Mesodermal cell (in vitro differentiated cells): ENCODE results near the gene SSBP2.

Experiments used
- H3K27ac ChIP-seq: 2 replicates; pipeline ENCODE4 v1.7.0; 2013; ENCODE audit warnings: mild to moderate bottlenecking, low read depth, low read length, moderate library complexity; ENCODE audit not compliant: severe bottlenecking
- H3K36me3 ChIP-seq: 2 replicates; pipeline ENCODE4 v1.7.1; 2013; ENCODE audit warnings: mild to moderate bottlenecking, low read length, moderate library complexity; ENCODE audit not compliant: control insufficient read depth, insufficient read depth
- H3K4me1 ChIP-seq: one replicate; pipeline ENCODE4 v1.7.1; 2013; ENCODE audit warnings: mild to moderate bottlenecking, low read length; ENCODE audit not compliant: insufficient read depth, control insufficient read depth, poor library complexity, severe bottlenecking
- H3K4me3 ChIP-seq: 2 replicates; pipeline ENCODE4 v1.7.0; 2013; ENCODE audit warnings: low read length, control low read depth, mild to moderate bottlenecking; ENCODE audit not compliant: insufficient read depth, poor library complexity, severe bottlenecking; ENCODE audit errors: extremely low read depth
- H3K9me3 ChIP-seq: 2 replicates; pipeline ENCODE4 v1.7.1; 2013; ENCODE audit warnings: mild to moderate bottlenecking, low read length, moderate library complexity; ENCODE audit not compliant: control insufficient read depth
- WGBS, 2 experiments: methylation state at CpG; one replicate each; pipeline ENCODE4 v1.1.5; 2013; ENCODE audit warnings: missing lambda C conversion rate in 2 of 2; ENCODE audit not compliant: insufficient coverage in 2 of 2; 5-methylcytosine and 5-hydroxymethylcytosine counted together

The SSBP2 gene

DNA sequence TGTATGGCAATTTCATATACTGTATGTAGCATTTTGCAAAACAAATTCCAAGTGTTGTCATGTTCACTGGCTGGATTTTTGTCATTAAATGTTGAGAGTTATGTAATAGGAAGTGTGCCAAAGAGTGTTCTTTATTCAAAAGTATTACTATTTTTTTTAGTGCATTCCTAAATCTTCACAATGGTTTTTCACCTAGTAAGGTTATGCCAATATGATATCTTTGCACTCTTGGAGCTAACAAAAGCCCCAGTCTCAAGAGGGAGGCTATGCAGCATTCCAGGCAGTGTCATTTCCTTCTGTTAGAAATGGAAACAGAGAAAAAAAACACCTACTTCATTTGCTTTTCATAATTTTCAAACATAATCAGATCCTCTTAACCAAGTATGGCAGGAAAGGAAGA, 5.1 kb upstream of the SSBP2 start:
- Histone ChIP-seq H3K4me1 (peaks cover 16% of the 10 kb centered on the region), H3K27ac (no peak overlapping the region)

DNA sequence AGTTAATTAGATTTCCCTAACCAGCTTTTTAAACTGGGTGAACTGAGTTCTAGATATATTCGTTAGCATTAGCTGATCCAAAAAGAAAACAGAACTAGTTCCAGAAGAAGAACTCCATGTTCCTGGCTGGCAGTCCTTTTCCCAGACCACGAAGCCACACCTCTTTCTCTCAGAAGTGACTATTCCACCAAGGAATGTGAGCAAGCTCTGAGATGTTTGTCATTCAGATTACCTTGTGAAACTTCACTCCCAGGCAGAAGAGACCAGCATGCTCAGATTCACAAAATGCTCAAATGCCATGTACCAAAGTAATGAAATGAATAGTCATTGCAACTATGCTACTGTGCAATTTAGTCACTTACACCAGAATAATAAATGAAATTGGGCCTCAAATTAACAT, 4.4 kb upstream of the SSBP2 start:
- 0% methylated on average over 1 of the region's 2 CpGs for WGBS, 2 experiments
- no peak overlapping the region for H3K4me3 ChIP-seq
- peaks cover 16% of the 10 kb centered on the region for H3K4me1 ChIP-seq
- no peaks in the 10 kb centered on the region for H3K9me3 ChIP-seq
- peak overlapping the region; percentile 54 for H3K27ac ChIP-seq
- H3K36me3 ChIP-seq = no peaks in the 10 kb centered on the region

More for the DNA sequence above, 5.1 kb upstream of the SSBP2 start:
- no peaks in the 10 kb centered on the region for H3K9me3 ChIP-seq
- no peak overlapping the region for H3K4me3 ChIP-seq
- no peaks in the 10 kb centered on the region for H3K36me3 ChIP-seq

DNA sequence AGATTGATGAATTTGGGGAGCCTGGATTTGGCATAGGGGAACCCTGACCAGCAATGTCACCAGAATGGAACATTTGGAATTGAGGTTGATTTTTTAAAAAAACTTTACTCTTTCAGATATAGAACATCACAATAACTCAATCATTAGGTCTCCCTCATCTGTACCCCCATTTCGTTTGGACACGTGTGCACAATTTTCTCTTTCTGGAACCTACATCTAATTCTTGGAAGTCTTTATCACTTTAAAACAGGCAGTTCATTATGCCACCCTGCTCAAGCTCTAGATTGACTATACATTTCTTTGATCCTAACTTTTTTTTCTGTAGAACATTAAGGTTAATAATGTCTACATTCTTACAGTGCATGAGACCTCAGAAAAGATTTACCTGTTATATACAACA, 3.7 kb upstream of the SSBP2 start:
- no peaks in the 10 kb centered on the region for H3K9me3 ChIP-seq
- no peak overlapping the region for H3K4me3 ChIP-seq
- no peaks in the 10 kb centered on the region for H3K36me3 ChIP-seq
- no peak overlapping the region for H3K27ac ChIP-seq
- H3K4me1 ChIP-seq = peaks cover 16% of the 10 kb centered on the region
- WGBS, 2 experiments = 87 to 88% methylated on average over 2 of the region's 2 CpGs

DNA sequence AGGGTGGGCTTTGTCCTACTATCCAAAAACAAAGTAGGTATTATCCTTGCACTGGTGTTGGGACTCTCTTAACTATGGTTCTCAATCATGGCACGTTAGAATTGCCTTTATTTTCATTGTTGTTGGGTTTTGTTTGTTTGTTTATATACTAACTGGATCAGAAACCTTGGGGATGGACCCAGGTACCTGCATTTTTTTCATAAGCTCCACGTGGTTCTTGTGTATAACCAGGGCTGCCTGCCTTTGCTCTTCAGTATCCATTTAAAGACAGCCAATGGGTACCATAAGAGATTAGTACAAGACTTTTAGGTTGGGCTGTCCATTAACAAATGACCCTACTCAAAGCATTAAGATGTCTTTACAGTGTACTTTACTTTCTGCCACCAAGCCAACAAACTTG, 2.5 kb upstream of the SSBP2 start:
- H3K36me3 ChIP-seq = no peaks in the 10 kb centered on the region
- 60% methylated on average over 1 of the region's 2 CpGs; no CpG with 5 or more reads in 1 of the 2 experiments for WGBS, 2 experiments
- no peaks in the 10 kb centered on the region for H3K9me3 ChIP-seq
- no peak overlapping the region for H3K4me3 ChIP-seq
- no peak overlapping the region for H3K27ac ChIP-seq
- peaks cover 16% of the 10 kb centered on the region for H3K4me1 ChIP-seq

GRCh38 chr5:81752644-81752963, 1.7 kb upstream of the SSBP2 start:
- no peaks in the 10 kb centered on the region for H3K9me3 ChIP-seq
- WGBS, 2 experiments = 82 to 83% methylated on average over 4 of the region's 5 CpGs
- no peaks in the 10 kb centered on the region for H3K36me3 ChIP-seq
- peaks cover 16% of the 10 kb centered on the region for H3K4me1 ChIP-seq
- H3K4me3 ChIP-seq = no peak overlapping the region
- H3K27ac ChIP-seq = no peak overlapping the region

GRCh38 chr5:81751836-81752643, 1.1 kb upstream of the SSBP2 start:
- peak overlapping the region; percentile 92 for H3K27ac ChIP-seq
- H3K9me3 ChIP-seq = no peaks in the 10 kb centered on the region
- WGBS, 2 experiments = 14 to 16% methylated on average over 24 to 31 of the region's 37 CpGs
- no peaks in the 10 kb centered on the region for H3K36me3 ChIP-seq
- peak overlapping the region; percentile 60 for H3K4me3 ChIP-seq
- H3K4me1 ChIP-seq = peaks cover 18% of the 10 kb centered on the region

- peak overlapping the region; percentile 76 for H3K27ac ChIP-seq
Observed at GRCh38 chr5:81750308-81751008, 439 bp downstream of the SSBP2 start.

DNA sequence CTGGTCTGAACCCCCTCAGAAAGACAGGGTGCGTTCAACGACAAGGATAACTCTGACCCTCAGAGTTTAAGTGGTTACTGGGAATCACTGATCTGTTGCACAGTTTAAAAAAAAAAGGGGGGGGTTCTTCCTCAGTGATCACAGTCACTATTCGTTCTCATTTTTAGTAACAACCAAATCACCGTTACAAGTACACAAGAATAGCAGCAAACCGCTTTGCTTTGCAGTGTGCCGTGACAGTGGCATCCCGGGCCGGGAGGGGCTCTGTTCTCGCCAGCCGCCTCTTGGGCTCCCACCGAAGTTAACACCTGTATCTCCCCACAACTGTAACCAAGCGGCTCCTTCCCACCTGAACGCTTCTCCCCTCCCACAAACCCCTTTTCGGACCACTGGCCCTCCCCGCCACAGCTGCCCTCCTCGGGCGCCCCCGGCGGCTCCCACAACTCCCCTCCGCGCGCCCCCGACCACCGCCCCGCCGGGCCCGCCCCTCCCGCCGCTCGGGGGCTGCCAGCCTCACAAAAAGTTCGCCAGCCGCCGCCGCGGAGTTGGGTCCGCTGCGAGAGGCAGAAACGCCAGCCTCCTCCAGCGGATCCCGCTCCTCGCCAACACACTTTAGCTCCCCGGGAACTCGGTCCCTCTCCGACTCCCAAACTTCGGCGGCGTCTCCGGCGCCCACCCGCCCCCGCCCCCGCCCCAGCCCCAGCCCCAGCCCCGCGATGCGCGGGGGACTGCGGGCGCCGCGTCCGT, 1.2 kb downstream of the SSBP2 start:
- Histone ChIP-seq H3K9me3 (no peaks in the 10 kb centered on the region), H3K4me3 (peak overlapping the region; percentile 69), H3K27ac (peak overlapping the region; percentile 25), H3K4me1 (peaks cover 9% of the 10 kb centered on the region), H3K36me3 (no peaks in the 10 kb centered on the region)
- WGBS, 2 experiments = 0 to 2% methylated on average over 9 to 20 of the region's 61 CpGs

More at GRCh38 chr5:81750308-81751008, 439 bp downstream of the SSBP2 start:
- Histone ChIP-seq H3K36me3 (no peaks in the 10 kb centered on the region), H3K4me3 (peak overlapping the region; percentile 60), H3K9me3 (no peaks in the 10 kb centered on the region), H3K4me1 (peaks cover 9% of the 10 kb centered on the region)
- 0% methylated on average over 53 of the region's 90 CpGs; no CpG with 5 or more reads in 1 of the 2 experiments for WGBS, 2 experiments

DNA sequence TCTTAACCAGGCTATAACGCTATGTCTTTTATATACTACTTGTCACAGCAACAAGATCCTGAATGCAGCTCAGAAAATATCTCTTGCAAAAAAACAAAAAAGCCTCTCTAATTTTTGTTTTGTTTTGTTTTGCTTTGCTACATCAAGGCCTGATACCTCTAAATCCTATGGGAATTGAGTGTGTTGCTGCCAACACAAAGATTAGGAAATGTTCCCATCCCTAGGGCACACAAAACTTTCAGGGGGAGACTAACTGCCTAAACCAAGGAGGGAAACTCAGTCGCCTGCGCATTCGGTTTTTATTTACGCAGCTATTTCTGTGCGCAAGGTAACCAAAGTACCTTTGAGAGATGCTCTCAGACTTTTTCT, 1.7 kb downstream of the SSBP2 start:
- no peaks in the 10 kb centered on the region for H3K9me3 ChIP-seq
- peak overlapping the region; percentile 25 for H3K27ac ChIP-seq
- H3K4me1 ChIP-seq = peaks cover 5% of the 10 kb centered on the region
- H3K4me3 ChIP-seq = peak overlapping the region; percentile 69
- 36 to 43% methylated on average over 6 of the region's 6 CpGs for WGBS, 2 experiments
- no peaks in the 10 kb centered on the region for H3K36me3 ChIP-seq

- Histone ChIP-seq H3K9me3 (no peaks in the 10 kb centered on the region), H3K4me1 (peaks cover 5% of the 10 kb centered on the region), H3K36me3 (no peaks in the 10 kb centered on the region), H3K27ac (no peak overlapping the region), H3K4me3 (no peak overlapping the region)
- 100% methylated on average over 1 to 2 of the region's 3 CpGs for WGBS, 2 experiments
Observed at GRCh38 chr5:81748556-81748955, 2.3 kb downstream of the SSBP2 start.
